ENCODE data around the gene TSHZ2. TPM values are rescaled to one million over a fixed set of nuclear protein-coding genes. Genes with fewer than 3 reads are reported as not detected.

The TSHZ2 gene
- total and polyA plus RNA-seq, 4 donors: 0.93 to 8.8 (median 3.8) TPM

DNA sequence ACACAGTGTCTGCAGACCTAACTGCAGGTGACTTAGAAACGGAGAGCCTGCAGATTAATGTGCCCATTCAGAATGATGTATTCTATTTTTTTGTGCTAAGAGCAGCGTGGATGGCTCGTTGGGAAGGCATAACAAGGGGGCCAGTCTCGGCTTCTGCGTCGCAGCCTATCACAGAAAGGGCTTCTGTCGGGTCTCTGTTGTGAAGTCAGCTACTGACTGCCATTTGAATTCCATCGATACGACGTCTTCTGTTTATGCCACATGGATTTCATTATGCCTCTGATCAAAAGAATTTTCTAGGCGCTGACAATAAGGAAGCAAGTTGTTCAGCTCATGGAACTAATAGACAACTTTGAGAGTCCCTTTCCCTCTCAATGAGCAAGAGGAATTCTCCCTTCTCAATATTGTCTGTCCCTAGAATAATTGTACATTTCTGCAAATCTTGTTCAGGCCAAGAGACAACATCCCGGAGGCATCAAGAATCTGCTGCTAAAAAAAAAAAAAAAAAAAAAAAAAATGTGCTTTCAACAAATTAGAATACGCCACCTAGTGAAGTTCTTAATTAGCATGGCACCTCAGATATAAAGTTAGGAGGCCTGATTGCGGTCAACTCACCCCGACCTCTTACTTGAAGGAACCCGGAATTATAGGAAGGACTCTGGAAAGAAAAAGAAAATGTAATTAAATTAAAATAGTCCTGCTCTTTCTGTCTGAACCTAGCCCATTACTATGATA lies 223.9 kb downstream of the TSHZ2 start:
- TF ChIP-seq, protein P1, sequence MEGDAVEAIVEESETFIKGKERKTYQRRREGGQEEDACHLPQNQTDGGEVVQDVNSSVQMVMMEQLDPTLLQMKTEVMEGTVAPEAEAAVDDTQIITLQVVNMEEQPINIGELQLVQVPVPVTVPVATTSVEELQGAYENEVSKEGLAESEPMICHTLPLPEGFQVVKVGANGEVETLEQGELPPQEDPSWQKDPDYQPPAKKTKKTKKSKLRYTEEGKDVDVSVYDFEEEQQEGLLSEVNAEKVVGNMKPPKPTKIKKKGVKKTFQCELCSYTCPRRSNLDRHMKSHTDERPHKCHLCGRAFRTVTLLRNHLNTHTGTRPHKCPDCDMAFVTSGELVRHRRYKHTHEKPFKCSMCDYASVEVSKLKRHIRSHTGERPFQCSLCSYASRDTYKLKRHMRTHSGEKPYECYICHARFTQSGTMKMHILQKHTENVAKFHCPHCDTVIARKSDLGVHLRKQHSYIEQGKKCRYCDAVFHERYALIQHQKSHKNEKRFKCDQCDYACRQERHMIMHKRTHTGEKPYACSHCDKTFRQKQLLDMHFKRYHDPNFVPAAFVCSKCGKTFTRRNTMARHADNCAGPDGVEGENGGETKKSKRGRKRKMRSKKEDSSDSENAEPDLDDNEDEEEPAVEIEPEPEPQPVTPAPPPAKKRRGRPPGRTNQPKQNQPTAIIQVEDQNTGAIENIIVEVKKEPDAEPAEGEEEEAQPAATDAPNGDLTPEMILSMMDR (IDR thresholded peaks at IDR 0.05; ENCODE audit: control extremely low read depth, extremely low read depth): no peak
- H3K36me3 ChIP-seq (ENCODE audit: control insufficient read depth in 4 of 4, insufficient read depth in 4 of 4, low read length in 4 of 4): no peaks in the 10 kb centered on the region
- 68 to 80% methylated on average over 16 of the region's 16 CpGs for WGBS, 2 donors
- H3K4me1 ChIP-seq (ENCODE audit: control insufficient read depth in 5 of 5, insufficient read depth in 5 of 5, low read length in 5 of 5): peaks cover 0 to 30% (median 0%) of the 10 kb centered on the region in 5 donors
- peak; percentile 28 to 29 (median 29) for DNase-seq
- peaks cover 0 to 2% (median 0%) of the 10 kb centered on the region in 4 donors for H3K9me3 ChIP-seq (ENCODE audit: control insufficient read depth in 4 of 4, insufficient read depth in 3 of 4, low read length in 3 of 4)
- no peak overlapping the region for H3K27ac ChIP-seq (ENCODE audit: low read depth in 1 of 2, low read length in 1 of 2)
- no peak for ATAC-seq (ENCODE audit: insufficient read depth, low FRiP score)
- peaks cover 0 to 4% (median 0%) of the 10 kb centered on the region in 3 donors for H3K27me3 ChIP-seq (ENCODE audit: control insufficient read depth in 3 of 3, insufficient read depth in 3 of 3, low read length in 2 of 3)
- no peak overlapping the region for H3K9ac ChIP-seq (ENCODE audit: insufficient read depth in 1 of 2, low read length in 2 of 2)
- no peak overlapping the region for H3K4me3 ChIP-seq

DNA sequence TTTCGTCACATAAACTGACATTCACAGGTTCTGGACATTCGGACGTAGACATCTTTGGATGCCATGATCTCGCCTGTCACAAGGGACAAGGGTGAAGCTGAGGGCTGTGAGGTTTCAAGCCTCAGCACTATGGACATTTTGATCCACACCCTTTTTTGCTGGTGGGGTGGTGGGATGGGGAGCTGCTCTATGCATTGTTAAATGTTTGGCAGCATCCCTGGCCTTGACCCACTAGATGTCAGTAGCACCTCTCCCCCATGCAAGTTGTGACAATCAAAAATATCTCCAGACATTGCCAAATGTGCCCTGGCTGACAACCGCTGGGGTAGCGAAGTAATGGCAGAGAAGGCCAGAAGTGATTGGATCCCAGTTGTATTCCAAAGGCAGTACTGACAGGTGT lies 229.4 kb downstream of the TSHZ2 start:
- ATAC-seq (ENCODE audit: insufficient read depth, low FRiP score) (no peak), DNase-seq (no peak)
- Histone ChIP-seq H3K4me1 (ENCODE audit: control insufficient read depth in 5 of 5, insufficient read depth in 5 of 5, low read length in 5 of 5) (peaks cover 0 to 10% (median 1%) of the 10 kb centered on the region in 5 donors), H3K9ac (ENCODE audit: insufficient read depth in 1 of 2, low read length in 2 of 2) (no peak overlapping the region), H3K9me3 (ENCODE audit: control insufficient read depth in 4 of 4, insufficient read depth in 3 of 4, low read length in 3 of 4) (no peaks in the 10 kb centered on the region), H3K4me3 (no peak overlapping the region), H3K27me3 (ENCODE audit: control insufficient read depth in 3 of 3, insufficient read depth in 3 of 3, low read length in 2 of 3) (no peaks in the 10 kb centered on the region), H3K36me3 (ENCODE audit: control insufficient read depth in 4 of 4, insufficient read depth in 4 of 4, low read length in 4 of 4) (no peaks in the 10 kb centered on the region), H3K27ac (ENCODE audit: low read depth in 1 of 2, low read length in 1 of 2) (no peak overlapping the region)
- WGBS, 2 donors: 93 to 95% methylated on average over 6 of the region's 6 CpGs
- TF ChIP-seq, protein P1 (IDR thresholded peaks at IDR 0.05; ENCODE audit: control extremely low read depth, extremely low read depth): no peak

DNA sequence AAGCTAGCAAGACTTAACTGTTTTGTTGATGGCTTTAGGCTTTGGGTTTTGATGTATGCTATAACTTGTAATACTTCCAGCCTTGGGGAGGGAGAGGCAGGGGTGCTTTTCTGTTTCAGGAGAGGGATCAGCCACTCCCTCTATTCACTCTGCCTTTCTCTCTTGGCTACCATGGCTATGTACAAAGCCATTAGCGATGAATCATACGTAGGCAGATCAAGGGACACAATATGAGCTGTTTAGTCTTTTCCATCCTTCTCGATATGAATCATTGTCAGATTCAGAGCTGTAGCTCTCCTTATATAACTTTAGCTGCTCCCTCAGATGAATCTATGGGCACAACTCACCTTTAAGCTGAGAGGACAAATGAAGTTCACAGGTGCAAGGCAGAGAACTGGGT lies 230.6 kb downstream of the TSHZ2 start:
- Histone ChIP-seq H3K9ac (ENCODE audit: insufficient read depth in 1 of 2, low read length in 2 of 2) (no peak overlapping the region), H3K27ac (ENCODE audit: low read depth in 1 of 2, low read length in 1 of 2) (no peak overlapping the region), H3K27me3 (ENCODE audit: control insufficient read depth in 3 of 3, insufficient read depth in 3 of 3, low read length in 2 of 3) (no peaks in the 10 kb centered on the region), H3K36me3 (ENCODE audit: control insufficient read depth in 4 of 4, insufficient read depth in 4 of 4, low read length in 4 of 4) (no peaks in the 10 kb centered on the region), H3K4me3 (no peak overlapping the region), H3K9me3 (ENCODE audit: control insufficient read depth in 4 of 4, insufficient read depth in 3 of 4, low read length in 3 of 4) (no peaks in the 10 kb centered on the region), H3K4me1 (ENCODE audit: control insufficient read depth in 5 of 5, insufficient read depth in 5 of 5, low read length in 5 of 5) (peaks cover 0 to 1% (median 0%) of the 10 kb centered on the region in 5 donors)
- DNase-seq (no peak), ATAC-seq (ENCODE audit: insufficient read depth, low FRiP score) (no peak)
- WGBS, 2 donors: 94% methylated on average over 3 of the region's 3 CpGs
- TF ChIP-seq, protein P1 (IDR thresholded peaks at IDR 0.05; ENCODE audit: control extremely low read depth, extremely low read depth): no peak
